GM21526 (cell line): ENCODE data around the gene LTN1.

Experiments used
- ATAC-seq: cut with Tn5 transposase; IDR thresholded peaks from one replicate; pipeline ENCODE4 v1.9.1; 2021; ENCODE audit warnings: moderate library complexity; ENCODE audit not compliant: unreplicated experiment, low FRiP score

The LTN1 gene

GRCh38 chr21:28885853-28886177 is 106.9 kb downstream of the LTN1 start:
- no peak for ATAC-seq

DNA sequence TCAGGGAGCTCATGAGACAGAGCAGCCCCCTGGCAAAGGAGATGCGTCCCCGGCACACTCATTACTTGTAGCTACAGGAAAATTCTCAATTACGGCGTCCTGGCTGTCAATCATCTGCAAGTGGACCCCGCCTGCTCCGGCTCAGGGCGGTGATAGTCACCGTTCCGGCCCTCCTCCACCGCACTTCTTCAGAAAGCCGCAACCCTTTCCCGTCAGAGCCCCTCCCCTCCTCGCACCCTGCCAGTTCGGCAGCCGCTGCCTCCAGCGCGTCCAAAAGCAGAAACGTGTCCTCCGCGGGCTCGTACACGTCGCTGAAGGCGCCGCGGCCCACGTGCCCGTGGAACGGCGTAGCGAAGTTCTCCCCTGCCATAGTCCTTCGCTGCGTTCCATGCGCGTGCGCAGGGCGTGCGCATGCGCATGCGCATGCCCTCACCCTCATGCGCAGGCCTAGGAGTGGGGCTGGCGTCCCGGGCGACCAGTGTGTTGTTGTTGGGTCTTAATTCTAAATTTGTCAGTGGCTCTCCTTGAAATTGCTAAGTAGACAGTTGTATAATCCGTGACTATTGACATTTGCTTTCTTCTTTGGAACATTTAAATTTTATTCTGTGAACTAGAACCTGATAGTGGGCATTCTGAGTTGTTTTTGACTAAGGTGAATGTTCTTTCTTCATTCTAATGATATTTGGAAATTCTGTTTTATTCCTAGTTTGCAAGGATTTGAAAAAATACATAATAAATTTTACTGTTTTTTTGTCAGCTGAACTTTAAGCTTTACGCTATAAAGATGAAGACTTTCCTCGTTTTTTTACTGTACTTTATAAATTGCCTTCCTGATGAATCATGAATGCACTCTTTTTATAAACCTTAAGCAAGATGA is 107.5 kb downstream of the LTN1 start:
- ATAC-seq = peak; percentile 98

DNA sequence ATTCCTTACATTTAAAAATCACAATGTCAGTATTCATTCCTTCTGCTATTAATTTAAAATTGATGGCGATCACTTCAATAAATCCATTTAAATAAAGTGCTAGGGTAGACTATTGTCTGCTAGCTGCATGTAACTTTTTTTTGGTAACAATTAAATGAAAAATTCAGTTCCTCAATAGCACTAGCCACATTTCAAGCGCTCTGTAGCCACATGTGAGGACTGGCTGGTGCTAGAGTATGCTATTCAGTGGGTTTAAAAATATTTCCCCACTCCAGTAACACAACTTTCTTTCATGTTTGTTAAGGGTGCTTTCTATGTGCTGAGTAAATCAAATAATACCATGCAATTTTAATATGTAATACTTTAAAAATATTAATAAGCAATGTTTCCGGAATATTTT is 108.2 kb downstream of the LTN1 start:
- peak; percentile 30 for ATAC-seq

- ATAC-seq = no peak
These were observed 108.7 kb downstream of the LTN1 start for GRCh38 chr21:28883931-28884330.

DNA sequence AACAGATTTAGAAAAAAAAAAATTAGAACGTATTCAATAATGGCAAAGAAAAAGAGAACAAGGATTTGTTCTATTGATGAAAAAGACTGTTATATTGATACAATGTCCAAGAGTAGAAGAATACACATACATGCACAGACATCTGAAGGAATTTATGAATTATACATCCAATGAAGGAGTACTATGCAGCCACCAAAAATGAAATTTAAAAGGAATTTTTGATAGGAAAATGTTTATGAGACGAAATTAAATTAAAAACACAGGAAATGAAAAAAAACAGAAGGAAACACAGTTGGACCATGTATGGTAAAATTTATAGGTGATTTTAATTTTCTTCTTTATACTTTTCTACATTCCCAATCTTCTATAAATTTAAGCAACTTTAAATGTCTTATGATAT is 110.3 kb downstream of the LTN1 start:
- no peak for ATAC-seq
